Measurements from ENCODE around the gene SLC27A5. TPM values are rescaled to one million over a fixed set of nuclear protein-coding genes. Genes with fewer than 3 reads are reported as not detected.
A peak's percentile ranks its signal among the peaks of the same experiment; 100 is the strongest.

SLC27A5 gene
- total and polyA plus RNA-seq, 9 of the 15 experiments (the other 6 are each of a cell fraction or from before 2014, with no cell fraction given), result 42.2 to 318 (median 64.7) TPM

GRCh38 chr19:58519355-58520256 lies 7.8 kb upstream of the SLC27A5 start, which contains the start of gene ZBTB45 (continued):
- TF ChIP-seq ZNF609 (CRISPR knock-in tag; IDR thresholded peaks at IDR 0.05; ENCODE audit: borderline replicate concordance), result 0 out of 2 replicates have a peak, but pooled peaks have one; percentile 76
- peak; percentile 84 for TF ChIP-seq HLTF (IDR thresholded peaks at IDR 0.05)
- TF ChIP-seq IFI16 (CRISPR knock-in tag; IDR thresholded peaks at IDR 0.05), result 0 out of 2 replicates have a peak, but pooled peaks have one; percentile 21
- TF ChIP-seq MCM7 (IDR thresholded peaks at IDR 0.05), result no peak
- TF ChIP-seq ZNF24 (IDR thresholded peaks at IDR 0.05), result peak; percentile 31
- 0 out of 2 replicates have a peak, but pooled peaks have one; percentile 57 for TF ChIP-seq ZNF134 (CRISPR knock-in tag; conservative IDR thresholded peaks at IDR 0.05)
- peak; percentile 46; the same call in 1 of the 2 replicates for TF ChIP-seq EGR1 (conservative IDR thresholded peaks at IDR 0.05)
- TF ChIP-seq, protein P1, sequence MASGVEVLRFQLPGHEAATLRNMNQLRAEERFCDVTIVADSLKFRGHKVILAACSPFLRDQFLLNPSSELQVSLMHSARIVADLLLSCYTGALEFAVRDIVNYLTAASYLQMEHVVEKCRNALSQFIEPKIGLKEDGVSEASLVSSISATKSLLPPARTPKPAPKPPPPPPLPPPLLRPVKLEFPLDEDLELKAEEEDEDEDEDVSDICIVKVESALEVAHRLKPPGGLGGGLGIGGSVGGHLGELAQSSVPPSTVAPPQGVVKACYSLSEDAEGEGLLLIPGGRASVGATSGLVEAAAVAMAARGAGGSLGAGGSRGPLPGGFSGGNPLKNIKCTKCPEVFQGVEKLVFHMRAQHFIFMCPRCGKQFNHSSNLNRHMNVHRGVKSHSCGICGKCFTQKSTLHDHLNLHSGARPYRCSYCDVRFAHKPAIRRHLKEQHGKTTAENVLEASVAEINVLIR (CRISPR knock-in tag; IDR thresholded peaks at IDR 0.05), result peak; percentile 68
- no peak for TF ChIP-seq ZFP30 (CRISPR knock-in tag; IDR thresholded peaks at IDR 0.05; ENCODE audit: borderline replicate concordance)
- TF ChIP-seq NR4A1 (CRISPR knock-in tag; IDR thresholded peaks at IDR 0.05), result peak; percentile 49; the same call in 1 of the 2 replicates
- peak; percentile 54; the same call in 1 of the 2 replicates for TF ChIP-seq NR4A1 (tag; IDR thresholded peaks at IDR 0.05)
- TF ChIP-seq MAFK (IDR thresholded peaks at IDR 0.05; ENCODE audit: low read length), result no peak
- TF ChIP-seq BMI1 (IDR thresholded peaks at IDR 0.05; ENCODE audit: low read length), result no peak
- TF ChIP-seq, protein P2, sequence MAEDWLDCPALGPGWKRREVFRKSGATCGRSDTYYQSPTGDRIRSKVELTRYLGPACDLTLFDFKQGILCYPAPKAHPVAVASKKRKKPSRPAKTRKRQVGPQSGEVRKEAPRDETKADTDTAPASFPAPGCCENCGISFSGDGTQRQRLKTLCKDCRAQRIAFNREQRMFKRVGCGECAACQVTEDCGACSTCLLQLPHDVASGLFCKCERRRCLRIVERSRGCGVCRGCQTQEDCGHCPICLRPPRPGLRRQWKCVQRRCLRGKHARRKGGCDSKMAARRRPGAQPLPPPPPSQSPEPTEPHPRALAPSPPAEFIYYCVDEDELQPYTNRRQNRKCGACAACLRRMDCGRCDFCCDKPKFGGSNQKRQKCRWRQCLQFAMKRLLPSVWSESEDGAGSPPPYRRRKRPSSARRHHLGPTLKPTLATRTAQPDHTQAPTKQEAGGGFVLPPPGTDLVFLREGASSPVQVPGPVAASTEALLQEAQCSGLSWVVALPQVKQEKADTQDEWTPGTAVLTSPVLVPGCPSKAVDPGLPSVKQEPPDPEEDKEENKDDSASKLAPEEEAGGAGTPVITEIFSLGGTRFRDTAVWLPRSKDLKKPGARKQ (CRISPR knock-in tag; IDR thresholded peaks at IDR 0.05), result no peak
- no peak for TF ChIP-seq ZNF280A (IDR thresholded peaks at IDR 0.05; ENCODE audit: low read depth, partially characterized antibody)
- 0 out of 2 replicates have a peak, but pooled peaks have one; percentile 42 for TF ChIP-seq ZNF3 (CRISPR knock-in tag; IDR thresholded peaks at IDR 0.05)
- TF ChIP-seq, protein P3, sequence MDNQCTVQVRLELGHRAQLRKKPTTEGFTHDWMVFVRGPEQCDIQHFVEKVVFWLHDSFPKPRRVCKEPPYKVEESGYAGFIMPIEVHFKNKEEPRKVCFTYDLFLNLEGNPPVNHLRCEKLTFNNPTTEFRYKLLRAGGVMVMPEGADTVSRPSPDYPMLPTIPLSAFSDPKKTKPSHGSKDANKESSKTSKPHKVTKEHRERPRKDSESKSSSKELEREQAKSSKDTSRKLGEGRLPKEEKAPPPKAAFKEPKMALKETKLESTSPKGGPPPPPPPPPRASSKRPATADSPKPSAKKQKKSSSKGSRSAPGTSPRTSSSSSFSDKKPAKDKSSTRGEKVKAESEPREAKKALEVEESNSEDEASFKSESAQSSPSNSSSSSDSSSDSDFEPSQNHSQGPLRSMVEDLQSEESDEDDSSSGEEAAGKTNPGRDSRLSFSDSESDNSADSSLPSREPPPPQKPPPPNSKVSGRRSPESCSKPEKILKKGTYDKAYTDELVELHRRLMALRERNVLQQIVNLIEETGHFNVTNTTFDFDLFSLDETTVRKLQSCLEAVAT (IDR thresholded peaks at IDR 0.05), result peak; percentile 70 to 86; a peak in 3 of 4 replicates

All from K562 (cell line).